Measurements from ENCODE around the gene DLGAP1.

Gene DLGAP1

GRCh38 chr18:4236940-4237663 is 218.0 kb downstream of the DLGAP1 start:
- no peak for DNase-seq

GRCh38 chr18:4233468-4233867 is 221.6 kb downstream of the DLGAP1 start:
- no peak for DNase-seq

- no peak for DNase-seq
Observed at GRCh38 chr18:4232656-4233055, 222.5 kb downstream of the DLGAP1 start.

- no peak for DNase-seq
Observed at GRCh38 chr18:4231260-4231659, 223.8 kb downstream of the DLGAP1 start.

- no peak for DNase-seq
Observed at GRCh38 chr18:4230450-4231168, 224.5 kb downstream of the DLGAP1 start.

GRCh38 chr18:4224031-4224704 is 230.9 kb downstream of the DLGAP1 start:
- DNase-seq = no peak

- DNase-seq = no peak
Observed at GRCh38 chr18:4211111-4211837, 243.8 kb downstream of the DLGAP1 start.

GRCh38 chr18:4208366-4208765 is 246.7 kb downstream of the DLGAP1 start:
- DNase-seq = no peak

- no peak for DNase-seq
Observed at GRCh38 chr18:4207383-4207985, 247.6 kb downstream of the DLGAP1 start.

GRCh38 chr18:4204438-4204720 is 250.7 kb downstream of the DLGAP1 start:
- no peak for DNase-seq

- no peak for DNase-seq
Observed at GRCh38 chr18:4203568-4204437, 251.3 kb downstream of the DLGAP1 start.

- DNase-seq = no peak
Observed at GRCh38 chr18:4200399-4200798, 254.7 kb downstream of the DLGAP1 start.

- no peak for DNase-seq
Observed at GRCh38 chr18:4198956-4199355, 256.2 kb downstream of the DLGAP1 start.

GRCh38 chr18:4196351-4196750 is 258.8 kb downstream of the DLGAP1 start:
- DNase-seq = no peak

GRCh38 chr18:4193086-4193485 is 262.0 kb downstream of the DLGAP1 start:
- DNase-seq = no peak

- DNase-seq = no peak
Observed at GRCh38 chr18:4181882-4182568, 273.1 kb downstream of the DLGAP1 start.

GRCh38 chr18:4181086-4181485 is 274.0 kb downstream of the DLGAP1 start:
- no peak for DNase-seq

GRCh38 chr18:4172196-4173100 is 282.7 kb downstream of the DLGAP1 start:
- no peak for DNase-seq

- no peak for DNase-seq
Observed at GRCh38 chr18:4157352-4157751, 297.8 kb downstream of the DLGAP1 start.

- no peak for DNase-seq
Observed at GRCh38 chr18:4146797-4147196, 308.3 kb downstream of the DLGAP1 start.

Data from T1000 (cell line).